Mononuclear cell (primary cell): Measurements from ENCODE around the gene TIMM17A. TPM values are rescaled to one million over a fixed set of nuclear protein-coding genes. Genes with fewer than 3 reads are reported as not detected.

Experiments
- H3K27me3 ChIP-seq: 2 replicates; pipeline ENCODE4 v1.6.0; 2011; ENCODE audit warnings: low read length, control low read depth; ENCODE audit not compliant: insufficient read depth
- H3K4me1 ChIP-seq: 2 replicates; pipeline ENCODE4 v1.5.1; 2011; ENCODE audit warnings: mild to moderate bottlenecking, low read length, control low read depth; ENCODE audit not compliant: insufficient read depth
- H3K4me3 ChIP-seq: 2 replicates; pipeline ENCODE4 v1.5.1; 2011; ENCODE audit warnings: mild to moderate bottlenecking, low read length, moderate library complexity
- H3K9me3 ChIP-seq: 2 replicates; pipeline ENCODE4 v1.5.1; 2011; ENCODE audit warnings: low read depth, mild to moderate bottlenecking, control low read depth, low read length
- total RNA-seq: library from RNA; depleted of rRNA; stranded (reverse); fragments of >200 nt; gene quantifications from one replicate; pipeline ENCODE4 v1.2.3, GENCODE V29; 2012

The TIMM17A gene
- 30.5 TPM for total RNA-seq

GRCh38 chr1:201955009-201955728 lies at the start of gene TIMM17A:
Gene TIMM17A (plus strand): TSS chr1:201955503. CDS start chr1:201955527, 24 bp downstream.
- Histone ChIP-seq H3K27me3 (no peaks in the 10 kb centered on the region), H3K9me3 (no peaks in the 10 kb centered on the region), H3K4me3 (peak within 1 kb of the TSS; percentile 69), H3K4me1 (peaks cover 17% of the 10 kb centered on the region)

- no peaks in the 10 kb centered on the region for H3K4me1 ChIP-seq
- H3K9me3 ChIP-seq, result no peaks in the 10 kb centered on the region
- H3K4me3 ChIP-seq, result no peak overlapping the region
- H3K27me3 ChIP-seq, result no peaks in the 10 kb centered on the region
Observed at GRCh38 chr1:201906336-201906735, 49.0 kb upstream of the TIMM17A start.

- Histone ChIP-seq H3K4me1 (no peaks in the 10 kb centered on the region), H3K4me3 (no peak overlapping the region), H3K27me3 (no peaks in the 10 kb centered on the region), H3K9me3 (no peaks in the 10 kb centered on the region)
Observed at GRCh38 chr1:201907621-201908020, 47.7 kb upstream of the TIMM17A start.

- no peaks in the 10 kb centered on the region for H3K9me3 ChIP-seq
- H3K27me3 ChIP-seq, result no peaks in the 10 kb centered on the region
- no peak overlapping the region for H3K4me3 ChIP-seq
- no peaks in the 10 kb centered on the region for H3K4me1 ChIP-seq
Observed at GRCh38 chr1:201911826-201912571, 43.3 kb upstream of the TIMM17A start.

GRCh38 chr1:201912832-201913231 lies 42.5 kb upstream of the TIMM17A start:
- H3K27me3 ChIP-seq, result no peaks in the 10 kb centered on the region
- no peak overlapping the region for H3K4me3 ChIP-seq
- no peaks in the 10 kb centered on the region for H3K9me3 ChIP-seq
- H3K4me1 ChIP-seq, result no peaks in the 10 kb centered on the region

- H3K4me1 ChIP-seq, result no peaks in the 10 kb centered on the region
- H3K4me3 ChIP-seq, result no peak overlapping the region
- H3K9me3 ChIP-seq, result no peaks in the 10 kb centered on the region
- no peaks in the 10 kb centered on the region for H3K27me3 ChIP-seq
Observed at GRCh38 chr1:201914456-201915235, 40.7 kb upstream of the TIMM17A start.

GRCh38 chr1:201916649-201917249 lies 38.6 kb upstream of the TIMM17A start:
- Histone ChIP-seq H3K4me3 (no peak overlapping the region), H3K9me3 (no peaks in the 10 kb centered on the region), H3K4me1 (no peaks in the 10 kb centered on the region), H3K27me3 (no peaks in the 10 kb centered on the region)

- Histone ChIP-seq H3K9me3 (no peaks in the 10 kb centered on the region), H3K4me3 (no peak overlapping the region), H3K4me1 (no peaks in the 10 kb centered on the region), H3K27me3 (no peaks in the 10 kb centered on the region)
Observed at GRCh38 chr1:201917362-201918033, 37.8 kb upstream of the TIMM17A start.

- no peaks in the 10 kb centered on the region for H3K4me1 ChIP-seq
- H3K4me3 ChIP-seq, result no peak overlapping the region
- no peaks in the 10 kb centered on the region for H3K9me3 ChIP-seq
- no peaks in the 10 kb centered on the region for H3K27me3 ChIP-seq
Observed at GRCh38 chr1:201918343-201918742, 37.0 kb upstream of the TIMM17A start.

- Histone ChIP-seq H3K4me1 (no peaks in the 10 kb centered on the region), H3K27me3 (no peaks in the 10 kb centered on the region), H3K4me3 (no peak overlapping the region), H3K9me3 (no peaks in the 10 kb centered on the region)
Observed at GRCh38 chr1:201921952-201922558, 33.2 kb upstream of the TIMM17A start.

GRCh38 chr1:201925301-201925567 lies 30.1 kb upstream of the TIMM17A start:
- Histone ChIP-seq H3K9me3 (no peaks in the 10 kb centered on the region), H3K4me1 (no peaks in the 10 kb centered on the region), H3K27me3 (no peaks in the 10 kb centered on the region), H3K4me3 (no peak overlapping the region)

GRCh38 chr1:201925981-201926645 lies 29.2 kb upstream of the TIMM17A start:
- Histone ChIP-seq H3K4me1 (no peaks in the 10 kb centered on the region), H3K4me3 (no peak overlapping the region), H3K9me3 (no peaks in the 10 kb centered on the region), H3K27me3 (no peaks in the 10 kb centered on the region)

- H3K27me3 ChIP-seq, result no peaks in the 10 kb centered on the region
- H3K4me3 ChIP-seq, result no peak overlapping the region
- H3K9me3 ChIP-seq, result no peaks in the 10 kb centered on the region
- no peaks in the 10 kb centered on the region for H3K4me1 ChIP-seq
Observed at GRCh38 chr1:201928266-201928665, 27.0 kb upstream of the TIMM17A start.

GRCh38 chr1:201930137-201930536 lies 25.2 kb upstream of the TIMM17A start:
- H3K9me3 ChIP-seq, result no peaks in the 10 kb centered on the region
- H3K27me3 ChIP-seq, result no peaks in the 10 kb centered on the region
- H3K4me1 ChIP-seq, result no peaks in the 10 kb centered on the region
- H3K4me3 ChIP-seq, result no peak overlapping the region
